ENCODE data around the gene ENPP4. TPM values are rescaled to one million over a fixed set of nuclear protein-coding genes. Genes with fewer than 3 reads are reported as not detected.
A peak's percentile ranks its signal among the peaks of the same experiment; 100 is the strongest.
"Not testable (repeated sequence)": the region's sequence is repeated elsewhere in the genome, so short reads cannot be mapped to it uniquely, and the experiment has no call there.

ENPP4 gene
- total and polyA plus RNA-seq, 2 donors, result 11.6 to 13.6 TPM

GRCh38 chr6:46113370-46113769, 16.4 kb upstream of the ENPP4 start:
- Histone ChIP-seq H3K4me1 (ENCODE audit: insufficient read depth) (no peaks in the 10 kb centered on the region), H3K4me3 (ENCODE audit: low read depth, low read length) (no peak overlapping the region), H3K27ac (ENCODE audit: low read depth) (no peak overlapping the region), H3K36me3 (ENCODE audit: insufficient read depth) (no peaks in the 10 kb centered on the region)
- no peak for DNase-seq (ENCODE audit: extremely low spot score)
- 90% methylated on average over 1 of the region's 1 CpG for WGBS

DNA sequence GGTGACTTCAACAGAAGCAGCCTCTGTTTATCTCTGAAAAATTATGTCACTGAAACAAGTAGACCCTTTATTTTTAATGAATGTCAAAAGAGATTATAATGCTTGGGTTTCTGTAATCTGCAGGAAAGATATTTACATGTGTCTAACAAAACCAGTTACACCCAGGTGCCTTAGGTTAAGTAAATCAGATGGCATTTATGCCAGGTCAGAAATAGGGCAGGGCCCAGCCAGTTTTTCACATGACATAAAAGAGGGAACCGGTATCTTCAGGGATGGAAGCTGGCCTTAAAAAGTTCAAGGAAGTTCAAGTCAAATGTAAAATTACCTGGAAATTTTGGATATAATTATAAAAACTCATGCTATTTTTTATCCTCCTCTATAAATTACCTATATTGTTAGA, 14.2 kb upstream of the ENPP4 start:
- H3K4me1 ChIP-seq (ENCODE audit: insufficient read depth), result no peaks in the 10 kb centered on the region
- H3K27ac ChIP-seq (ENCODE audit: low read depth), result no peak overlapping the region
- no peak overlapping the region for H3K4me3 ChIP-seq (ENCODE audit: low read depth, low read length)
- H3K36me3 ChIP-seq (ENCODE audit: insufficient read depth), result no peaks in the 10 kb centered on the region
- DNase-seq (ENCODE audit: extremely low spot score), result no peak
- 92% methylated on average over 1 of the region's 1 CpG for WGBS

- H3K27ac ChIP-seq (ENCODE audit: low read depth), result no peak overlapping the region
- 83% methylated on average over 2 of the region's 2 CpGs for WGBS
- no peaks in the 10 kb centered on the region for H3K4me1 ChIP-seq (ENCODE audit: insufficient read depth)
- no peak for DNase-seq (ENCODE audit: extremely low spot score)
- H3K4me3 ChIP-seq (ENCODE audit: low read depth, low read length), result no peak overlapping the region
- no peaks in the 10 kb centered on the region for H3K36me3 ChIP-seq (ENCODE audit: insufficient read depth)
These were observed 13.5 kb upstream of the ENPP4 start for GRCh38 chr6:46116289-46116688.

- Histone ChIP-seq H3K36me3 (ENCODE audit: insufficient read depth) (no peaks in the 10 kb centered on the region), H3K4me3 (ENCODE audit: low read depth, low read length) (no peak overlapping the region), H3K27ac (ENCODE audit: low read depth) (no peak overlapping the region), H3K4me1 (ENCODE audit: insufficient read depth) (no peaks in the 10 kb centered on the region)
- no peak for DNase-seq (ENCODE audit: extremely low spot score)
- 82% methylated on average over 1 of the region's 1 CpG for WGBS
These were observed 11.6 kb upstream of the ENPP4 start for GRCh38 chr6:46118157-46118556.

- Histone ChIP-seq H3K36me3 (ENCODE audit: insufficient read depth) (no peaks in the 10 kb centered on the region), H3K27ac (ENCODE audit: low read depth) (no peak overlapping the region), H3K4me3 (ENCODE audit: low read depth, low read length) (no peak overlapping the region), H3K4me1 (ENCODE audit: insufficient read depth) (no peaks in the 10 kb centered on the region)
- 82% methylated on average over 3 of the region's 3 CpGs for WGBS
- DNase-seq (ENCODE audit: extremely low spot score), result no peak
These were observed 11.0 kb upstream of the ENPP4 start for GRCh38 chr6:46118836-46119235.

GRCh38 chr6:46119679-46120078, 10.1 kb upstream of the ENPP4 start:
- not testable (repeated sequence) for H3K4me3 ChIP-seq (ENCODE audit: low read depth, low read length); DNase-seq (ENCODE audit: extremely low spot score); H3K36me3 ChIP-seq (ENCODE audit: insufficient read depth); H3K27ac ChIP-seq (ENCODE audit: low read depth); H3K4me1 ChIP-seq (ENCODE audit: insufficient read depth)
- WGBS, result 74% methylated on average over 5 of the region's 5 CpGs

GRCh38 chr6:46128476-46128875, 1.3 kb upstream of the ENPP4 start:
- Histone ChIP-seq H3K36me3 (ENCODE audit: insufficient read depth) (no peaks in the 10 kb centered on the region), H3K4me3 (ENCODE audit: low read depth, low read length) (no peak overlapping the region), H3K4me1 (ENCODE audit: insufficient read depth) (peaks cover 2% of the 10 kb centered on the region), H3K27ac (ENCODE audit: low read depth) (no peak overlapping the region)
- WGBS, result 79% methylated on average over 3 of the region's 3 CpGs
- no peak for DNase-seq (ENCODE audit: extremely low spot score)

GRCh38 chr6:46129291-46129628, 529 bp upstream of the ENPP4 start:
- Histone ChIP-seq H3K4me3 (ENCODE audit: low read depth, low read length) (peak overlapping the region; percentile 52), H3K4me1 (ENCODE audit: insufficient read depth) (peaks cover 2% of the 10 kb centered on the region), H3K36me3 (ENCODE audit: insufficient read depth) (no peaks in the 10 kb centered on the region), H3K27ac (ENCODE audit: low read depth) (no peak overlapping the region)
- no peak for DNase-seq (ENCODE audit: extremely low spot score)
- WGBS, result 9% methylated on average over 10 of the region's 10 CpGs

DNA sequence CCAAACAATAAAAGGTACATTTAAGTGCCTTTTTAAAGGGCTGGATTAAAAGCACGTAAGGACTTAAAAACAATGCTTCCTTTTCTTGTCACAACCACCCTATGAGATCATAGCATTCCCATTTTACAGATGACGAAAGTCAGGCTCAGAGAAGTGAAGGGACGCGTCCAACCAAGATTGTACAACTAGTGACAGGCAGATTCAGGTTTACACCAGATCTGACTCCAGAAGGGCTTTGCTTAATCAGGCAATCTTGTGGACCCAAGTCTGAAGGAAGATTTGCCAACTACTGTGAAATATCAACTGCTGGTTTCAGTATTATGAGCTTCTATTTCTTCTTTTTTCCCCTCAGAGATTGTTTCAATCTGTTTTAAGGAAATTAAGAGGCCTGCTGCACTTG, 877 bp downstream of the ENPP4 start:
- 53% methylated on average over 4 of the region's 4 CpGs for WGBS

DNA sequence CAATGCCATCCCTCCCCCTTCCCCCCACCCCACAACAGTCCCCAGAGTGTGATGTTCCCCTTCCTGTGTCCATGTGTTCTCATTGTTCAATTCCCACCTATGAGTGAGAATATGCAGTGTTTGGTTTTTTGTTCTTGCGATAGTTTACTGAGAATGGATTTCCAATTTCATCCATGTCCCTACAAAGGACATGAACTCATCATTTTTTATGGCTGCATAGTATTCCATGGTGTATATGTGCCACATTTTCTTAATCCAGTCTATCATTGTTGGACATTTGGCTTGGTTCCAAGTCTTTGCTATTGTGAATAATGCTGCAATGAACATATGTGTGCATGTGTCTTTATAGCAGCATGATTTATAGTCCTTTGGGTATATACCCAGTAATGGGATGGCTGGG, 1.5 kb downstream of the ENPP4 start:
- not testable (repeated sequence) for H3K36me3 ChIP-seq (ENCODE audit: insufficient read depth); DNase-seq (ENCODE audit: extremely low spot score); H3K27ac ChIP-seq (ENCODE audit: low read depth); H3K4me1 ChIP-seq (ENCODE audit: insufficient read depth); H3K4me3 ChIP-seq (ENCODE audit: low read depth, low read length)
- WGBS, result 100% methylated on average over 1 of the region's 1 CpG

More for the DNA sequence above, 877 bp downstream of the ENPP4 start:
- Histone ChIP-seq H3K36me3 (ENCODE audit: insufficient read depth) (no peaks in the 10 kb centered on the region), H3K4me1 (ENCODE audit: insufficient read depth) (peaks cover 2% of the 10 kb centered on the region), H3K27ac (ENCODE audit: low read depth) (no peak overlapping the region), H3K4me3 (ENCODE audit: low read depth, low read length) (peak overlapping the region; percentile 52)
- DNase-seq (ENCODE audit: extremely low spot score), result no peak

GRCh38 chr6:46134216-46134615, 4.4 kb downstream of the ENPP4 start:
- Histone ChIP-seq H3K27ac (ENCODE audit: low read depth) (no peak overlapping the region), H3K4me3 (ENCODE audit: low read depth, low read length) (no peak overlapping the region), H3K4me1 (ENCODE audit: insufficient read depth) (no peaks in the 10 kb centered on the region), H3K36me3 (ENCODE audit: insufficient read depth) (no peaks in the 10 kb centered on the region)
- no peak for DNase-seq (ENCODE audit: extremely low spot score)
- 77% methylated on average over 2 of the region's 2 CpGs for WGBS

DNA sequence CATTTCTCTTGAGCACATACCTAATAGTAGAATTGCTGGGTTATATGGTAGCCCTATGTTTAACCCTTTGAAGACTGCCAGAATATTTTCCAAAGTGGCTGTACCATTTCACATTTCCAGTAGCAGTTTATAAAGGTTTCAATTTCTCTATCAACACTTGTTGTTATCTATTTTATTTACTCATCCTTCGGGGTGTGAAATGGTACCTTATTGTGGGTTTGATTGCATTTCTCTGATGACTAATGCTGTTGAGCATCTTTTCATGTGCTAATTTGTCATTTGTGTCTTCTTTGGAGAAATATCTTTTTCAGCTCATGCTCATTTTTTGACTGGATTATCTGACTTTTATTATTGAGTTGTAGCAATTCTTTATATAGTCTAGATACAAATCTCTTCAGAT, 5.4 kb downstream of the ENPP4 start:
- Histone ChIP-seq H3K36me3 (ENCODE audit: insufficient read depth) (no peaks in the 10 kb centered on the region), H3K4me1 (ENCODE audit: insufficient read depth) (no peaks in the 10 kb centered on the region), H3K27ac (ENCODE audit: low read depth) (no peak overlapping the region), H3K4me3 (ENCODE audit: low read depth, low read length) (no peak overlapping the region)
- WGBS, result 87% methylated on average over 1 of the region's 1 CpG
- DNase-seq (ENCODE audit: extremely low spot score), result no peak

GRCh38 chr6:46136831-46137230, 7.0 kb downstream of the ENPP4 start:
- no peak for DNase-seq (ENCODE audit: extremely low spot score)
- Histone ChIP-seq H3K4me3 (ENCODE audit: low read depth, low read length) (no peak overlapping the region), H3K36me3 (ENCODE audit: insufficient read depth) (no peaks in the 10 kb centered on the region), H3K27ac (ENCODE audit: low read depth) (no peak overlapping the region), H3K4me1 (ENCODE audit: insufficient read depth) (no peaks in the 10 kb centered on the region)
- WGBS, result 74% methylated on average over 2 of the region's 2 CpGs

- H3K36me3 ChIP-seq (ENCODE audit: insufficient read depth), result no peaks in the 10 kb centered on the region
- no peaks in the 10 kb centered on the region for H3K4me1 ChIP-seq (ENCODE audit: insufficient read depth)
- H3K27ac ChIP-seq (ENCODE audit: low read depth), result no peak overlapping the region
- WGBS, result 81% methylated on average over 2 of the region's 2 CpGs
- H3K4me3 ChIP-seq (ENCODE audit: low read depth, low read length), result no peak overlapping the region
- no peak for DNase-seq (ENCODE audit: extremely low spot score)
These were observed 7.6 kb downstream of the ENPP4 start for GRCh38 chr6:46137387-46137786.

DNA sequence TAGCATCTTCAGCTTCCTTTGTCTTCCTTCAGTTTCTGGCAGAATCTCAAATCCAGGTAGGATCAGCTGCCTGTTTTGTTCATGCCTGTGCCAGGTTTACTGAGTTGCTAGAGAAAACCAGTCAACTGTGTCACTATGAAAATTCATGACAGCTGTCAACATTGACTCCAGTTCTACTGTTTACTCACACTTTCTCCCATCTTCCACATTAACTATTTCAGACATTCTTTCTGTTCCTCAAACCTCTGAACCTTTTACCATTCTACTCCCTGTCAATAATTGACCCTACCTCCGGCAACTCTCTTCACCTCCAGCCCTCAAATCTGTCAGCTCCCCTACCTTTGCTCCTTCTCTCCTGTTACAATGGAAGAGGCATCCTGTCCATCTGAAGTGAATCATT, 8.5 kb downstream of the ENPP4 start:
- Histone ChIP-seq H3K27ac (ENCODE audit: low read depth) (no peak overlapping the region), H3K4me3 (ENCODE audit: low read depth, low read length) (no peak overlapping the region), H3K36me3 (ENCODE audit: insufficient read depth) (no peaks in the 10 kb centered on the region), H3K4me1 (ENCODE audit: insufficient read depth) (no peaks in the 10 kb centered on the region)
- DNase-seq (ENCODE audit: extremely low spot score), result no peak
- WGBS, result 88% methylated on average over 1 of the region's 1 CpG

Measured in urinary bladder (tissue), 4 donors.